HCT116 (cell line): ENCODE measurements around the gene TICAM2.

Experiments
- ATF3 ChIP-seq: IDR thresholded peaks from 2 replicates; pipeline ENCODE4 v1.6.1; 2012
- JUND ChIP-seq: IDR thresholded peaks from 2 replicates; pipeline ENCODE4 v1.6.1; 2012
- POLR2A ChIP-seq: IDR thresholded peaks from 2 replicates; pipeline ENCODE4 v1.7.0; 2011; ENCODE audit warnings: borderline replicate concordance; ENCODE audit not compliant: insufficient read depth, insufficient read length; ENCODE audit errors: extremely low read depth
- POLR2AphosphoS5 ChIP-seq: IDR thresholded peaks from 2 replicates; pipeline ENCODE4 v1.6.1; 2011; ENCODE audit warnings: mild to moderate bottlenecking, low read depth, low read length, moderate library complexity
- TF ChIP-seq, protein P1 (sequence below): IDR thresholded peaks from 2 replicates; pipeline ENCODE4 v1.6.1; 2012
- TF ChIP-seq, protein P2 (sequence below), 3 experiments: fragments of 200-600 bp in 1 of 3; sonication (generic) in 1 of 3; IDR thresholded peaks in 2 of 3; conservative IDR thresholded peaks in 1 of 3; 2 replicates each; pipeline ENCODE4 v1.5.1; 2012 to 2017; ENCODE audit warnings: low read depth in 2 of 3, low read length in 2 of 3, antibody characterized with exemption in 1 of 3, borderline replicate concordance in 1 of 3, control low read depth in 1 of 3, mild to moderate bottlenecking in 1 of 3, mixed read lengths in 1 of 3, mixed run types in 1 of 3, moderate library complexity in 1 of 3; ENCODE audit not compliant: insufficient read depth in 1 of 3

DNA sequence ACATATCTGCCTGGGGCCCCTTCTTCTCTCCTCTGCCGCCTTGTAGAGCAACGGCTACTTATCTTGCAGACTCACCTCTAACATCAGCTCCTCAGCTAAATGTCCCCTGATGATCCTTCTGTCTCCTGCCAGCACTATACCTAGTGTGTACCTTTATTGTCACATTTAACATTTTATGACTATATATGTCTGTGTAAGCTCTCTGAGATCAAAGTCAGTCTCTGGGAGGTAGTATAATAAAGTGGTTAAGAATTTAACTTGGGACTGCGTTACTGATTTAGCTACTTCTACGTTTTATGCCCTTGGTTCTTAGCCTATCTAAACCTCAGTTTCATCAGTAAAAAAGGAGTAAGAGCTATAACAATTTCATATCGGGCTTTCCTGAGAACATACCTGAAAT lies 21.4 kb upstream of the TICAM2 start:
- TF ChIP-seq ATF3: no peak
- TF ChIP-seq, protein P1, sequence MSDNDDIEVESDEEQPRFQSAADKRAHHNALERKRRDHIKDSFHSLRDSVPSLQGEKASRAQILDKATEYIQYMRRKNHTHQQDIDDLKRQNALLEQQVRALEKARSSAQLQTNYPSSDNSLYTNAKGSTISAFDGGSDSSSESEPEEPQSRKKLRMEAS: no peak
- TF ChIP-seq POLR2AphosphoS5: no peak
- TF ChIP-seq, protein P2, sequence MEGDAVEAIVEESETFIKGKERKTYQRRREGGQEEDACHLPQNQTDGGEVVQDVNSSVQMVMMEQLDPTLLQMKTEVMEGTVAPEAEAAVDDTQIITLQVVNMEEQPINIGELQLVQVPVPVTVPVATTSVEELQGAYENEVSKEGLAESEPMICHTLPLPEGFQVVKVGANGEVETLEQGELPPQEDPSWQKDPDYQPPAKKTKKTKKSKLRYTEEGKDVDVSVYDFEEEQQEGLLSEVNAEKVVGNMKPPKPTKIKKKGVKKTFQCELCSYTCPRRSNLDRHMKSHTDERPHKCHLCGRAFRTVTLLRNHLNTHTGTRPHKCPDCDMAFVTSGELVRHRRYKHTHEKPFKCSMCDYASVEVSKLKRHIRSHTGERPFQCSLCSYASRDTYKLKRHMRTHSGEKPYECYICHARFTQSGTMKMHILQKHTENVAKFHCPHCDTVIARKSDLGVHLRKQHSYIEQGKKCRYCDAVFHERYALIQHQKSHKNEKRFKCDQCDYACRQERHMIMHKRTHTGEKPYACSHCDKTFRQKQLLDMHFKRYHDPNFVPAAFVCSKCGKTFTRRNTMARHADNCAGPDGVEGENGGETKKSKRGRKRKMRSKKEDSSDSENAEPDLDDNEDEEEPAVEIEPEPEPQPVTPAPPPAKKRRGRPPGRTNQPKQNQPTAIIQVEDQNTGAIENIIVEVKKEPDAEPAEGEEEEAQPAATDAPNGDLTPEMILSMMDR (IDR thresholded peaks at IDR 0.05 in 2 of 3, conservative IDR thresholded peaks at IDR 0.05 in 1 of 3; ENCODE audit: borderline replicate concordance in 1 of 3, insufficient read depth in 1 of 3, low read depth in 2 of 3, low read length in 2 of 3): no peak
- TF ChIP-seq POLR2A: no peak
- no peak for TF ChIP-seq JUND
